ENCODE results near the gene ACCSL. TPM values are rescaled to one million over a fixed set of nuclear protein-coding genes. Genes with fewer than 3 reads are reported as not detected.

ACCSL gene
- total RNA-seq, 2 donors from 2014 or later = not detected

GRCh38 chr11:44083906-44084305 is 36.1 kb downstream of the ACCSL start:
- 88 to 100% methylated on average over 1 to 5 of the region's 5 CpGs for WGBS, 2 experiments (ENCODE audit: insufficient coverage in 1 of 2, insufficient read length in 1 of 2)
- no peak overlapping the region for H3K27ac Mint-ChIP-seq
- TF ChIP-seq CTCF (conservative IDR thresholded peaks at IDR 0.05) = no peak

GRCh38 chr11:44085330-44085729 is 37.5 kb downstream of the ACCSL start:
- no peak for DNase-seq
- peaks cover 8% of the 10 kb centered on the region for H3K27me3 ChIP-seq (ENCODE audit: control insufficient read depth, insufficient read depth, low read length, poor library complexity, severe bottlenecking)
- no peak overlapping the region for H3K27ac Mint-ChIP-seq
- no peak overlapping the region for H3K4me3 Mint-ChIP-seq
- H3K27ac ChIP-seq (ENCODE audit: low read depth, low read length) = no peak overlapping the region
- H3K4me1 ChIP-seq (ENCODE audit: control insufficient read depth, insufficient read depth, low read length) = no peaks in the 10 kb centered on the region
- no CpG with 5 or more reads among the region's 1 CpG for WGBS, 2 experiments (ENCODE audit: insufficient coverage in 1 of 2, insufficient read length in 1 of 2)
- no peaks in the 10 kb centered on the region for H3K4me1 Mint-ChIP-seq
- no peak overlapping the region for H3K9ac ChIP-seq (ENCODE audit: extremely low read depth, low read length, poor library complexity, severe bottlenecking)
- no peaks in the 10 kb centered on the region for H3K36me3 ChIP-seq (ENCODE audit: control insufficient read depth, insufficient read depth, low read length)
- H3K27me3 Mint-ChIP-seq (ENCODE audit: insufficient read depth) = peaks cover 36% of the 10 kb centered on the region
- peaks cover 30% of the 10 kb centered on the region for H3K9me3 ChIP-seq (ENCODE audit: control insufficient read depth, low read length)
- H3K4me3 ChIP-seq (ENCODE audit: low read length) = no peak overlapping the region
- peaks cover 38% of the 10 kb centered on the region for H3K9me3 Mint-ChIP-seq
- peaks cover 40% of the 10 kb centered on the region for H3K36me3 Mint-ChIP-seq (ENCODE audit: low read depth)
- no peak for TF ChIP-seq CTCF (conservative IDR thresholded peaks at IDR 0.05)

More at GRCh38 chr11:44083906-44084305, 36.1 kb downstream of the ACCSL start:
- Mint-ChIP-seq H3K36me3 (ENCODE audit: low read depth) (peaks cover 34% of the 10 kb centered on the region), H3K4me1 (peaks cover 10% of the 10 kb centered on the region), H3K4me3 (no peak overlapping the region), H3K9me3 (peaks cover 25% of the 10 kb centered on the region), H3K27me3 (ENCODE audit: insufficient read depth) (peaks cover 44% of the 10 kb centered on the region)
- Histone ChIP-seq H3K27me3 (ENCODE audit: control insufficient read depth, insufficient read depth, low read length, poor library complexity, severe bottlenecking) (peaks cover 15% of the 10 kb centered on the region), H3K36me3 (ENCODE audit: control insufficient read depth, insufficient read depth, low read length) (no peaks in the 10 kb centered on the region), H3K9me3 (ENCODE audit: control insufficient read depth, low read length) (peaks cover 19% of the 10 kb centered on the region), H3K4me1 (ENCODE audit: control insufficient read depth, insufficient read depth, low read length) (no peaks in the 10 kb centered on the region), H3K27ac (ENCODE audit: low read depth, low read length) (no peak overlapping the region), H3K4me3 (ENCODE audit: low read length) (no peak overlapping the region), H3K9ac (ENCODE audit: extremely low read depth, low read length, poor library complexity, severe bottlenecking) (no peak overlapping the region)
- no peak for DNase-seq

- H3K27ac Mint-ChIP-seq = no peak overlapping the region
- no peak overlapping the region for H3K4me3 Mint-ChIP-seq
- Histone ChIP-seq H3K27ac (ENCODE audit: low read depth, low read length) (no peak overlapping the region), H3K4me1 (ENCODE audit: control insufficient read depth, insufficient read depth, low read length) (no peaks in the 10 kb centered on the region), H3K4me3 (ENCODE audit: low read length) (no peak overlapping the region), H3K9ac (ENCODE audit: extremely low read depth, low read length, poor library complexity, severe bottlenecking) (no peak overlapping the region), H3K27me3 (ENCODE audit: control insufficient read depth, insufficient read depth, low read length, poor library complexity, severe bottlenecking) (no peaks in the 10 kb centered on the region), H3K36me3 (ENCODE audit: control insufficient read depth, insufficient read depth, low read length) (no peaks in the 10 kb centered on the region), H3K9me3 (ENCODE audit: control insufficient read depth, low read length) (peaks cover 21% of the 10 kb centered on the region)
- peaks cover 32% of the 10 kb centered on the region for H3K36me3 Mint-ChIP-seq (ENCODE audit: low read depth)
- H3K27me3 Mint-ChIP-seq (ENCODE audit: insufficient read depth) = peaks cover 18% of the 10 kb centered on the region
- H3K9me3 Mint-ChIP-seq = peaks cover 36% of the 10 kb centered on the region
- no peaks in the 10 kb centered on the region for H3K4me1 Mint-ChIP-seq
- WGBS, 2 experiments (ENCODE audit: insufficient coverage in 1 of 2, insufficient read length in 1 of 2) = 86 to 96% methylated on average over 4 of the region's 4 CpGs
- no peak for TF ChIP-seq CTCF (conservative IDR thresholded peaks at IDR 0.05)
- no peak for DNase-seq
These were observed 40.6 kb downstream of the ACCSL start for GRCh38 chr11:44088377-44088776.
